Dermis microvascular lymphatic vessel endothelial cell (primary cell): ENCODE data around the gene SLC38A8. TPM values are rescaled to one million over a fixed set of nuclear protein-coding genes. Genes with fewer than 3 reads are reported as not detected.
A peak's percentile ranks its signal among the peaks of the same experiment; 100 is the strongest.

Experiments used
- DNase-seq, 2 donors: peaks; one replicate each; pipeline versions ENCODE4 v3.0.0 to v3.0.0-alpha.2; 2010; ENCODE audit warnings: low read depth in 2 of 2
- total RNA-seq: library from RNA; depleted of rRNA; stranded (reverse); fragments of >200 nt; gene quantifications from 2 replicates; pipeline ENCODE4 v1.2.1, GENCODE V29; 2014

SLC38A8 gene
- total RNA-seq, 1 donor from 2014 or later = not detected

DNA sequence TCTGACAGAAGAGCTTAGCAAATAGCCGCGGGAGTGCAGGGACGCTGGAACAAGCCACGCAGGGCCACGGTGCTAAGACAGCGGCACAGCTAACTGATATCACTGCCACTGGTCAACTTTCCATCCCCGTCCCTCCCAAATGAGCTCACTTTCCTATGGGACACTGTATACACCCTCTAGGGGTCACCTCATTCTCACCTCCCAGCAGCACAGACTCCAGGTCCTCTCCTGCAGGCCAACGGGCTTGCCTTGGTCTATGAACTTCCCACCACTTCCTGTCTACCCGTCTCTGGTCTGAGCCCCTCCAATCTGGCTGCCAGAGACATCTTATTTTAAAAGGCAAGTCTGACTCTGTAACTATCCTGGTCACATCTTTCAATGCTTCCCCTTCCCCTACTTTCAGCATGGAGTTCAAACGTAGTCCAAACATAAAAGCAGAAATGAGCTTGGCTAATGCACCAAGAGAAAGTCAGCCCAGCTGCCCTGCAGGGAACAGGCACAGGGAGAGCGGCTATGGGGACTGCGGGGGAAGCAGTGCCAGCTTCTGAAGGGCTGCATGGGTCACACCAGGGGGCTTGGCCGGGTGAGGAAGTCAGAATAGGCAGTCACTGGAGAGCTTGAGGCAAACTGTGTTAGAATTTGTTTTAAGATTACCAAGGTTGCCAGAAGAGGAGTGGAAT is 26.3 kb upstream of the SLC38A8 start:
- no peak for DNase-seq

DNA sequence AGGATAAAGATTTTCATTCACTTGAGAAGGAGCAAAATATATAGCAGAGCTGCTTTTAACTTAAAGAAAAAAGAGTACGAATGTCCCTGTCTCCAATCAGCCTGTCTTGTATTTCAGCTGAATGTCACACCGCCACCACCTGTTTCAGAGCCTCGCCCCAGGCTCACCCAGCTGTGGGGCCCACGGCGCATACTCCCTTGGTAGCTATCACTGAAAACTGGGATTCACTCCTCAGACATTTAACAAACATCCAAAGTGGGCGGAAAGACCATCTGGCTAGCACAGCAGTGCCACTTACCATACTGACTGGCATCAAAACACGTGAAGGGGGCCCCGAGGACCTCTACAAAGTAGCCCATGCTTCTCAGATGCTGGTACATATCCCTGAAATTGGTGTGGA is 25.4 kb upstream of the SLC38A8 start:
- no peak for DNase-seq

DNA sequence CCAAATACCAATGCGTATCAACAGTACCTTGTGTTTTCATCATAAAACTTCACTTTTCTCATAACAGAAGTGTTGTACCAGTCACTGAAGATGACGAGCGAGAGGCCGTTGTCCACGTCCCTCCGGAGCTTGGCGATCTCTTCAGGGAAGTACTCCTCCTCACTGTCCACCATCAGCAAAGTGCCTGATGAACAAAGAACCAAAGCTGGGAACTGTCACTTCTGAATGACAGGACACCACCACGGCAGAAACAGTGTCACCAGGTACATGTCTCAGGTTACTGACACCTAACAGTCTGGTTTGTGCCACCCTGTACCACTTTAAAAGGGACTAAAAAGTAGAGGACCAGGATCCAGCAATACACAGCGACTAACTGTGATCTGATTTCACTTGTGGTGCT is 25.0 kb upstream of the SLC38A8 start:
- DNase-seq = no peak

DNA sequence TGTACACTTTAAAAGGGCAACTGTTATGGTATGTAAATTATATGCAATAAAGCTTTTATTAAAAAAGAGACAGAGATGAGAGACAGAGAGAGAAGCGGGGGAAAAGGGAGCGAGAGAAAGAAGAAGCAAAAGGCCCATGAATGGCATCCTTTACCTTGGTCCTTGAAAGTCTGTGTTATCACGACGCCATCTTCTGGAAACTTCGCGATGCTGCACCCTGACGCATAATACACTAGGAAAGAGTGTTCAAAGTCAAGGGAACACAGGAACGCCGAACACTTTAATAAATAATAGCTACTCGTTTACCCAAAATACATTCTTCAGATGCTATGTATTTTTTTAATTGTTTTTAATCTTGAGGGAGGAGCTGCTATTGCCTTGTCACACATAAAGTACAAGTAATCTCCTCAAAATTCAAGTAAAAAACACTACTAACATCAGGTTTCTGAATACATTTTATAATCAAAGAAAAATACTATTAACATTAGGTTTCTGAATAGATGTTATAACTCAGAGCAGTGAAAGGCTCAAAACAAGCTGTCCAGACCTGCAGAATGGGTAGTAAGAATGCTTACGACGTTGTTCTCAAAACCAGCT is 23.0 kb upstream of the SLC38A8 start:
- DNase-seq = peak; percentile 52 to 69

- DNase-seq = no peak
These were observed 21.4 kb upstream of the SLC38A8 start for GRCh38 chr16:84063980-84064379.

GRCh38 chr16:84062734-84063640 is 20.4 kb upstream of the SLC38A8 start:
- peak; percentile 70 to 82 for DNase-seq

- DNase-seq = no peak
These were observed 18.7 kb upstream of the SLC38A8 start for GRCh38 chr16:84061236-84061819.

- no peak for DNase-seq
These were observed 17.6 kb upstream of the SLC38A8 start for GRCh38 chr16:84059946-84060901.

DNA sequence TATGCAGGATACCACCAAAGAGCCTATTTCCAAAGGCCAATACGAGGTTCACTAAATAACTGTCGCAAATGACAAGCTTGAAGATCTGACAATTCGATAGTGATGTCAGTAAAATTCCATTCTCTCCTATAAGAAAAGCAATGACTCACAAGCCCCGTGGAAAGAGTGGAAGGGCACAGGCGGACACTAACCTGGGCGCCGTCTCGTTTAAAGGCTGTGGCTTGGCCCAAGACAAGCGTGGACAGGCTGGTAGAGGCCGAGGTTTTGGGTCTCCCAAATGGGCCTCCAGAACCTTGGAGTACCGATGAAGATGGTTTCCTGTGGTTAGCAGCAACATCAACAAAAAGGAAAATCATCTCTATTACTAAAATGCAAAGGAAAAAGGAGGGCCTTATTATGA is 16.5 kb upstream of the SLC38A8 start:
- no peak for DNase-seq

- no peak for DNase-seq
These were observed 16.1 kb upstream of the SLC38A8 start for GRCh38 chr16:84058664-84059063.

- DNase-seq = no peak
These were observed 15.6 kb upstream of the SLC38A8 start for GRCh38 chr16:84058211-84058610.

GRCh38 chr16:84056933-84057332 is 14.3 kb upstream of the SLC38A8 start:
- no peak for DNase-seq

- no peak for DNase-seq
These were observed 13.4 kb upstream of the SLC38A8 start for GRCh38 chr16:84055801-84056634.

DNA sequence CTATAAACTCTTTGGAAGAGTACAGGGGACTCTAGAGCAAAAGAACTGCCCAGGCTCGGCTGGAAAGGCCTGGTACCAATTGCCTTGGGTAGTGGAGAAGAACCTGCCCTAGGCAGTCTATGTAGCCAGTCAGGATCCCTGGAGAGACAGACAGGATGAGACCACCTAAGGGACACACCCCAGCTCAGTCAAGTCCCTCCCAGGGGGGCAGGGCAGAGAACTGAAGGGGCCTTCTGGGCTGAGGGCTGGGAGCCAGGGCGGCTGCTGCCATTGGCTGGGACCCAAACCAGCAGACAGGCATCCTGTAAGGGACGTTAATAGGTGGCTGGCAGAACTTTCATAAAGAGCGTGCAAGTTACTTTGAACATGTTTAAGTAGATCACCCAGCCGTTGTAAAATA is 12.8 kb upstream of the SLC38A8 start:
- no peak for DNase-seq

DNA sequence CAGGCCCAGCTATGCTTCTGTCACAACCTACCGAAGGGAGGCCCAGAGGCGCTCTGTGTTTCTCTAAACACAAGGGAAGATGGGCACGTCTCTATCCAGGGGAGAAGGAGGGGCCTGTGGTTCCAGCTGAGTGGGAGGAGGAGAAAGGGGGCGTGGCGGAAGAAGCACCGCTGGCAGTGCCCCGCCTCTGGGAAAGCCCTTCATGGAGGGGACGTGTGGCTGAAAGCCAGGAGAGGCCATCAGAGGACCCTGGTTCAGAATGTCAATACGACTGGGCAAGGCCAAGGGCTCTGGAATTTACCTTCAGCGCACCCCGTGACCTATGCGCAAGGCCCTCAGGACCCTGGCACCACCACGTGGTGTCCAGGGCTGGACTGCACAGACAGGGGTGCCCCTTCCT is 12.3 kb upstream of the SLC38A8 start:
- no peak for DNase-seq

DNA sequence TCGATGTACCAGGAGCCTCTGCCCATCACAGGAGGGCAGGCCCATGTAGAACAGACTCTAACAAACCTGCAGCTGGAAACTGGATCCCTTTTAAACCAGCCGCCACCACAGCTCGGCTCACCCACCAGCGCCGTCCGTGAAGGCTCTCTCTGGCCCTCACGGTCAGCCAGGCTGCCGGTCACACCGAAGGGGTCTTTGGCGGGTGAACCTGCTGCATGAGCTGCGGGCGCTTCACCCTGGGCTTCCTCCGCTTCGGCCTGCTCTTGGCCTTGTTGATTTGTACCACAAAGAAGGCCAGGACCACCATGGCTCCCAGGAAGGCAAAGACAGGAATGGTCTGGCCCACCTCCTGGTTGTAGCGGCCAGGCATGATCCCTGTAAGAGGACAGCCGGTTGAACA is 11.7 kb upstream of the SLC38A8 start:
- DNase-seq = no peak

- no peak for DNase-seq
These were observed 10.6 kb upstream of the SLC38A8 start for GRCh38 chr16:84053237-84053636.

- no peak for DNase-seq
These were observed 9.6 kb upstream of the SLC38A8 start for GRCh38 chr16:84052071-84052622.

- DNase-seq = no peak
These were observed 7.7 kb upstream of the SLC38A8 start for GRCh38 chr16:84050316-84050715.
